PC-9 (cell line): ENCODE measurements around the gene PADI6. TPM values are rescaled to one million over a fixed set of nuclear protein-coding genes. Genes with fewer than 3 reads are reported as not detected.

Experiments used
- BruUV-seq: library from RNA; stranded (reverse); fragments of 400-500 nt; replicated peaks from 2 replicates; lab custom pipeline; 2021; lab: Mats Ljungman, UMichigan
- CTCF ChIA-PET: fragments of 300-600 bp; sonication (Branson Sonifier 250); formaldehyde crosslinking; loops from one replicate; lab custom pipeline; 2022; ENCODE audit warnings: antibody characterized with exemption; lab: Charles Lee
- POLR2A ChIA-PET: fragments of 300-600 bp; sonication (Branson Sonifier 250); formaldehyde crosslinking; loops from one replicate; lab custom pipeline; 2022; ENCODE audit warnings: antibody characterized with exemption; ENCODE audit not compliant: unreplicated experiment; lab: Charles Lee
- DNase-seq, 2 experiments: peaks; one replicate each; pipeline versions ENCODE4 v3.0.0 to v3.0.0-alpha.2; 2015 to 2022; ENCODE audit warnings: mixed read lengths in 1 of 2
- H2AFZ ChIP-seq: fragments of 200-600 bp; sonication (generic); 2 replicates; pipeline ENCODE4 v1.8.1; 2017; ENCODE audit warnings: antibody characterized with exemption
- H3F3A ChIP-seq: fragments of 200-600 bp; sonication (generic); 2 replicates; pipeline ENCODE4 v1.8.1; 2017; ENCODE audit warnings: antibody characterized with exemption, mild to moderate bottlenecking, low read depth; ENCODE audit not compliant: insufficient read depth
- H3K27ac ChIP-seq: fragments of 200-600 bp; sonication (generic); 2 replicates; pipeline ENCODE4 v1.6.1; 2016; ENCODE audit warnings: mixed run types
- H3K27me3 ChIP-seq: fragments of 200-600 bp; sonication (generic); 2 replicates; pipeline ENCODE4 v1.6.1; 2016; ENCODE audit warnings: low read depth, mixed run types; ENCODE audit not compliant: insufficient read depth
- H3K36me3 ChIP-seq: fragments of 200-600 bp; sonication (generic); 2 replicates; pipeline ENCODE4 v1.6.1; 2016; ENCODE audit warnings: low read depth, mixed run types
- H3K4me1 ChIP-seq: fragments of 200-600 bp; sonication (generic); replicated peaks from 2 replicates; pipeline ENCODE4 v1.6.1; 2016; ENCODE audit warnings: mixed run types; ENCODE audit not compliant: insufficient read depth
- H3K4me2 ChIP-seq: fragments of 200-600 bp; sonication (generic); 2 replicates; pipeline ENCODE4 v1.6.1; 2017; ENCODE audit warnings: mixed run types
- H3K4me3 ChIP-seq: fragments of 200-600 bp; sonication (generic); 2 replicates; pipeline ENCODE4 v1.6.1; 2016; ENCODE audit warnings: mixed run types
- H3K79me2 ChIP-seq: fragments of 200-600 bp; sonication (generic); 2 replicates; pipeline ENCODE4 v1.6.1; 2017; ENCODE audit warnings: low read depth, mixed run types
- H3K9me2 ChIP-seq: fragments of 200-600 bp; sonication (generic); 2 replicates; pipeline ENCODE4 v1.8.1; 2017; ENCODE audit warnings: mild to moderate bottlenecking; ENCODE audit not compliant: insufficient read depth
- H3K9me3 ChIP-seq: fragments of 200-600 bp; sonication (generic); 2 replicates; pipeline ENCODE4 v1.8.1; 2016; ENCODE audit warnings: low read depth; ENCODE audit not compliant: insufficient read depth
- H4K20me1 ChIP-seq: fragments of 200-600 bp; sonication (generic); 2 replicates; pipeline ENCODE4 v1.8.1; 2017; ENCODE audit not compliant: insufficient read depth
- CTCF ChIP-seq: fragments of 200-600 bp; sonication (generic); conservative IDR thresholded peaks from 2 replicates; pipeline ENCODE4 v1.6.1; 2017; ENCODE audit warnings: mixed run types, antibody characterized with exemption, mild to moderate bottlenecking, moderate library complexity
- EZH2 ChIP-seq: fragments of 200-600 bp; sonication (generic); IDR thresholded peaks from 2 replicates; pipeline ENCODE4 v1.8.0; 2017; ENCODE audit warnings: antibody characterized with exemption, low read depth
- intact Hi-C: fragments of 100-400 bp; cut with micrococcal nuclease; formaldehyde crosslinking; loops from one replicate; pipeline ENCODE4 v1.10.0; 2022; ENCODE audit not compliant: unreplicated experiment
- total RNA-seq: library from RNA; stranded (reverse); gene quantifications from 2 replicates; pipeline ENCODE4 v1.2.3, GENCODE V29; 2021

The PADI6 gene
- total RNA-seq, 1 experiment from 2014 or later: 0.20 TPM

DNA sequence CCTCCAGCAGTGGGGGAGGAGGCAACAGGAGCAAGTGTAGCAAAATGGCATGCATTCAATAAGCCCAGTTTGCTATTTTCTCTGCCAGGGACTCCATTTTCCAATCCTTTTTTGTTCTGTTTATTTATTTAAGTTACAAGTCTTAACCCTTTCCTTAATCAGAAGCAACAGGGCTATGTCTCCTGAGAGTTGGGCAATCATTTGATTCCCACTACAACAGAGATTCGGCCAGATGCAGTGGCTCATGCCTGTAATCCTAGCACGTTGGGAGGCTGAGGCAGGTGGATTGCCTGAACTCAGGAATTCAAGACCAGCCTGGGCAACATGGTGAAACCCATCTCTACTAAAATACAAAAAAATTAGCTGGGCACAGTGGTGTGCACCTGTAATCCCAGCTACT, 42.0 kb downstream of the PADI6 start:
- H3K4me1 ChIP-seq: no peaks in the 10 kb centered on the region; the same call in 1 of the 2 replicates
- no peak overlapping the region for H3K27ac ChIP-seq
- peaks cover 10% of the 10 kb centered on the region; the same call in 1 of the 2 replicates for H3K36me3 ChIP-seq
- TF ChIP-seq EZH2: no peak
- no peak for TF ChIP-seq CTCF
- H3K27me3 ChIP-seq: no peaks in the 10 kb centered on the region
- H3K9me2 ChIP-seq: no peaks in the 10 kb centered on the region
- H3K4me2 ChIP-seq: no peak overlapping the region
- no peaks in the 10 kb centered on the region for H4K20me1 ChIP-seq
- intact Hi-C loops: no loop called here
- H3K4me3 ChIP-seq: no peak overlapping the region
- DNase-seq: no peak
- ChIA-PET POLR2A (no interaction called here), CTCF (no interaction called here)
- H3K79me2 ChIP-seq: no peaks in the 10 kb centered on the region
- no peaks in the 10 kb centered on the region for H3K9me3 ChIP-seq
- H3F3A ChIP-seq: peaks cover 10% of the 10 kb centered on the region; the same call in 1 of the 2 replicates
- H2AFZ ChIP-seq: no peak overlapping the region
- no TSS peak for BruUV-seq

DNA sequence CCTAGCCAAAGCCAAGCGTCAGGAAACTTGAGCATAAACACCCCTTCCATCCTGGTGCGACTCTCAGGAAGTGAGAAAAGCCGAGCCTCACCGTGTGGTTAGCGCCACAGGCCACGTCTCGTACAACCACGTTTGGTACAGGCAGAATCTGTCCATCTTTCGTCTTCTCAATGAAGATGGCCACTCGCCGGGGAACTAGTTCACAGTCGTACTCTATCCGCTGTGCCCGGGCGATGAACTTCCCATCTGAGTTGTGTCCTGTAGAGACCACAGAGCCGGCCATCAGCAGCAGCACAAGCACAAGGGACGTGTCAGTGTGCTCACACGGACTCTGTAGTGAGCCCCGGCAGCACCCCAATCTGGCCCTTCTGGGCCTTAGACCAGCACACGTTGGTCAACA, 44.4 kb downstream of the PADI6 start:
- Histone ChIP-seq H3K36me3 (peaks cover 20% of the 10 kb centered on the region), H3K9me2 (no peaks in the 10 kb centered on the region), H2AFZ (no peak overlapping the region), H3K27me3 (no peaks in the 10 kb centered on the region), H3K79me2 (no peaks in the 10 kb centered on the region), H4K20me1 (no peaks in the 10 kb centered on the region), H3K4me2 (no peak overlapping the region), H3F3A (peaks cover 20% of the 10 kb centered on the region; the same call in 1 of the 2 replicates), H3K4me1 (no peaks in the 10 kb centered on the region; the same call in 1 of the 2 replicates), H3K27ac (no peak overlapping the region), H3K4me3 (no peak overlapping the region), H3K9me3 (no peaks in the 10 kb centered on the region)
- DNase-seq: no peak
- no peak for TF ChIP-seq EZH2
- TF ChIP-seq CTCF: no peak
- BruUV-seq: no TSS peak
- POLR2A ChIA-PET: no interaction called here
- CTCF ChIA-PET: no interaction called here
- intact Hi-C loops: no loop called here

GRCh38 chr1:17419626-17420328, 47.8 kb downstream of the PADI6 start:
- ChIA-PET POLR2A (no interaction called here), CTCF (no interaction called here)
- Histone ChIP-seq H3K9me3 (no peaks in the 10 kb centered on the region), H3K27ac (no peak overlapping the region), H3K79me2 (no peaks in the 10 kb centered on the region), H4K20me1 (peaks cover 11% of the 10 kb centered on the region; the same call in 1 of the 2 replicates), H2AFZ (no peak overlapping the region), H3K36me3 (peaks cover 14% of the 10 kb centered on the region), H3F3A (peaks cover 10% of the 10 kb centered on the region; the same call in 1 of the 2 replicates), H3K4me1 (no peaks in the 10 kb centered on the region), H3K4me3 (no peak overlapping the region), H3K9me2 (no peaks in the 10 kb centered on the region), H3K27me3 (no peaks in the 10 kb centered on the region), H3K4me2 (no peak overlapping the region)
- DNase-seq: no peak
- intact Hi-C loops: no loop called here
- peak; percentile 70 for TF ChIP-seq CTCF
- TF ChIP-seq EZH2: no peak
- no TSS peak for BruUV-seq
